ENCODE data around the gene LSM3.

DNA sequence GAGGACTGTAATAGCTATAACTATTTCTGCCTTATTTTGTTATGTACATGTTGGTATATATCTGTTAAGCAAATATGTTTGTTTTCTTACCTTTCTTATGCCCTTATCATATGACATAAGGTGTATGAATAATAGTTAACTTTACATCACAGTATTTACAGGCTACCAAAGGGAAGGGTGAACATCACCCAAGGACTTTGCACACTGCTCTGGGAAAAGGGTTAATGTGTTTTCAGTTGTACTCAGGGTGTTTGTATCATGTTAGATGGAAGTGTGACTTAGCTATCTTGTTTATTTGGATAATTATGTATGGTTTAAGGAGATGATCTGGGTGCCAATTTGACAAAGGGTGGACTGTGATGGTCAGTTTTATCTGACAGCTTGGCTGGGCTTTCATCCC is 60.3 kb downstream of the LSM3 start:
- no peak for TF ChIP-seq EZH2 (IDR thresholded peaks at IDR 0.05; ENCODE audit: borderline replicate concordance, low read length)
- TF ChIP-seq, protein P1, sequence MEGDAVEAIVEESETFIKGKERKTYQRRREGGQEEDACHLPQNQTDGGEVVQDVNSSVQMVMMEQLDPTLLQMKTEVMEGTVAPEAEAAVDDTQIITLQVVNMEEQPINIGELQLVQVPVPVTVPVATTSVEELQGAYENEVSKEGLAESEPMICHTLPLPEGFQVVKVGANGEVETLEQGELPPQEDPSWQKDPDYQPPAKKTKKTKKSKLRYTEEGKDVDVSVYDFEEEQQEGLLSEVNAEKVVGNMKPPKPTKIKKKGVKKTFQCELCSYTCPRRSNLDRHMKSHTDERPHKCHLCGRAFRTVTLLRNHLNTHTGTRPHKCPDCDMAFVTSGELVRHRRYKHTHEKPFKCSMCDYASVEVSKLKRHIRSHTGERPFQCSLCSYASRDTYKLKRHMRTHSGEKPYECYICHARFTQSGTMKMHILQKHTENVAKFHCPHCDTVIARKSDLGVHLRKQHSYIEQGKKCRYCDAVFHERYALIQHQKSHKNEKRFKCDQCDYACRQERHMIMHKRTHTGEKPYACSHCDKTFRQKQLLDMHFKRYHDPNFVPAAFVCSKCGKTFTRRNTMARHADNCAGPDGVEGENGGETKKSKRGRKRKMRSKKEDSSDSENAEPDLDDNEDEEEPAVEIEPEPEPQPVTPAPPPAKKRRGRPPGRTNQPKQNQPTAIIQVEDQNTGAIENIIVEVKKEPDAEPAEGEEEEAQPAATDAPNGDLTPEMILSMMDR (IDR thresholded peaks at IDR 0.05; ENCODE audit: low read length), result no peak

Data from OCI-LY1 (cell line).